T-helper 1 cell treated with Interleukin-12 subunit alpha and Interleukin-12 subunit beta and Interleukin-4 antibody, amounts not matched to agents 30 μg/mL and 1 μg/mL, for 36 hours (primary cell): Measurements from ENCODE around the gene GRIK3.
"Not testable (repeated sequence)": the region's sequence is repeated elsewhere in the genome, so short reads cannot be mapped to it uniquely, and the experiment has no call there.

Experiments
- H3K27ac Mint-ChIP-seq: one replicate; pipeline ENCODE4 v1.8.0; 2021; ENCODE audit warnings: mild to moderate bottlenecking, mixed read lengths
- H3K27me3 Mint-ChIP-seq: one replicate; pipeline ENCODE4 v1.8.0; 2021; ENCODE audit warnings: low read depth, mixed read lengths
- H3K36me3 Mint-ChIP-seq: one replicate; pipeline ENCODE4 v1.8.0; 2021; ENCODE audit warnings: low read depth, mixed read lengths
- H3K4me1 Mint-ChIP-seq: one replicate; pipeline ENCODE4 v1.8.0; 2021; ENCODE audit warnings: low read depth, mixed read lengths
- H3K4me3 Mint-ChIP-seq: one replicate; pipeline ENCODE4 v1.8.0; 2021; ENCODE audit warnings: mild to moderate bottlenecking, moderate library complexity, mixed read lengths
- H3K9me3 Mint-ChIP-seq: one replicate; pipeline ENCODE4 v1.8.0; 2021; ENCODE audit warnings: mixed read lengths

Gene GRIK3

DNA sequence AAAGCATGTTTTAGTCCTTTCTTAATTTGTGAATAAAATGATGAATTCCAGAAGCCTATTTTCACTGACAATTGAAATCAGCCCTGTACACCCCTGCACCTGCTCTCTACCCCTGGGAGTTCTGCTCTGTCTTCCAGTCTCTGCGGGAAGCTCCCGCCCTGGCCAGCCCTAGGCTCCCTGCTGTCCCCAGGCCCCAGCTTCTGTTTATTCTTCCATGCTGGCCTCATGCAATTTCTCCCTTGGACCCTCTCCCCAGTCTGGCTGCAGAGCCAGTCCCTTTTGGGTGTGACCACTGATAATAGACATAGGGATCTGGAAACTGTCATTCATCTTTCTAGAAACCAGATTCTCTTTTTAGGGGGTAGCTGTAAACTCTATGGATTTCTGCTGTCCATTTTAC lies 258.6 kb downstream of the GRIK3 start:
- Mint-ChIP-seq H3K36me3 (no peaks in the 10 kb centered on the region), H3K9me3 (no peaks in the 10 kb centered on the region), H3K27ac (no peak overlapping the region), H3K4me3 (no peak overlapping the region), H3K4me1 (no peaks in the 10 kb centered on the region), H3K27me3 (peaks cover 18% of the 10 kb centered on the region)

GRCh38 chr1:36773827-36774541 lies 260.3 kb downstream of the GRIK3 start:
- H3K9me3 Mint-ChIP-seq: no peaks in the 10 kb centered on the region
- no peak overlapping the region for H3K4me3 Mint-ChIP-seq
- H3K27me3 Mint-ChIP-seq: peaks cover 23% of the 10 kb centered on the region
- no peaks in the 10 kb centered on the region for H3K36me3 Mint-ChIP-seq
- no peak overlapping the region for H3K27ac Mint-ChIP-seq
- H3K4me1 Mint-ChIP-seq: no peaks in the 10 kb centered on the region

- no peaks in the 10 kb centered on the region for H3K4me1 Mint-ChIP-seq
- no peak overlapping the region for H3K4me3 Mint-ChIP-seq
- no peaks in the 10 kb centered on the region for H3K36me3 Mint-ChIP-seq
- no peak overlapping the region for H3K27ac Mint-ChIP-seq
- no peaks in the 10 kb centered on the region for H3K9me3 Mint-ChIP-seq
- H3K27me3 Mint-ChIP-seq: peaks cover 23% of the 10 kb centered on the region
These were observed 261.4 kb downstream of the GRIK3 start for GRCh38 chr1:36772647-36773495.

- H3K4me1 Mint-ChIP-seq: no peaks in the 10 kb centered on the region
- no peaks in the 10 kb centered on the region for H3K9me3 Mint-ChIP-seq
- no peak overlapping the region for H3K4me3 Mint-ChIP-seq
- peaks cover 23% of the 10 kb centered on the region for H3K27me3 Mint-ChIP-seq
- H3K36me3 Mint-ChIP-seq: no peaks in the 10 kb centered on the region
- no peak overlapping the region for H3K27ac Mint-ChIP-seq
These were observed 262.5 kb downstream of the GRIK3 start for GRCh38 chr1:36771660-36772284.

DNA sequence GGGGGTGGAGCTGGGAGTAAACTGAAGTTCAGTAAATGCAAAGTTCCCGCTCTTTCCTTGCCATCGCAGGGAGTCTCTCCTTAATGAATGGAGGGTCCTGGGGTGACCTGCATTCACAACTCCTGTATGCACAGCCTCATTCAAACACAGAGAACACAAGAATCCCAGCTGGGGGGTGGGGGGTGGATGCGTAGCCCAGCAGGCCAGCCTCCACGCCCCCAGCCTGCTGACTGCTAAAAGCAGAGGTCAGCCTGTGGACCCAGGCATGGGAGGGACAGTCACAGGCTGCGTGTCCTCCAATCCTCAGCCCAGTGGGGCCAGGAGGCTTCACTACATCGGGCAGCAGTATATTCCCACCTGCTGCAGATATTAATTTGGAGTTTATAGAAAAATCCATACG lies 263.1 kb downstream of the GRIK3 start:
- Mint-ChIP-seq H3K27me3 (peaks cover 19% of the 10 kb centered on the region), H3K9me3 (no peaks in the 10 kb centered on the region), H3K36me3 (no peaks in the 10 kb centered on the region), H3K4me3 (no peak overlapping the region), H3K27ac (no peak overlapping the region), H3K4me1 (no peaks in the 10 kb centered on the region)

DNA sequence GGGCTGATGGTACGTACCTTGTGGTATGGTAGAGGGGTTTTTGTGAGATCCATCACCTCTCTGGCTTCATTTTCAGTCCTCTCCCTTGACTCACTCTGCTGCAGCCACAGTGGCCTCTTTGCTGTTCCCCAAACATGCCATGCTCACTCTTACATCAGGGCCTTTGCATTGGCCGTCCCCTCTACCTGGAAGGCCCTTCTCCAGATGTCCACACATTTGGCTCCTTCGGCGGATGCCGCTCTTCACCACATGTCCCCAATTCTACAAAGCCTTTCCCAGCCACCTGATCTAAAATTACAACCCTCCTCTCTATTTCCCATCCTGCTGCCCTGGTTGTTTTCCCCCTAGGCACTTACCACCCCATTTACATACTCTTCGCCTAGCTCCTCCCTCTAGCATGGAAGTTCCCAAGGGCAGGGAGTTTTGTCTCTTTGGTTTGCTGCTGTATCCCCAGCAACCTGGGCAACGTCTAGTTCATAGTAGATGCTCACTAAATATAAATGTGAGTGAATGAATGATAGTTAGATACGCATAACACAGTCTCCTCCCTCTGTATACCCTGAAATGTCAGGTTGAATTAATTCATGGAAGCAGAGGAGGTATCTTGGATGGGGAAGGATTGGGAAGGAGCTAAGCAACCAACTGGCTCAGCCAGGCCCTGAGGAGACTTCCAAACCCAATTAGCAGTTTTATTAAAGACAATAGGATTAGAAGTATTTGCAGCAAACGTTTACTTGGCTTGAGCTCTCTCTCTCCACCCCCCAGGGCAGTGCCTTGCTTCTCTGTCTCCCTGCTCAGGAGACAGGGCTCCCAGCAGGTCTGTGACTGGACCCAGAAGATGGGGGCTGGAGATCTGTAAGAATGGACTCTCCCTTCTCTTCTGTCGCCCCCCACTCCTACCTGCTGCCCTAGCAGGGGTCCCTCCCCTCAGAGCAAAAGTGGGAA lies 264.2 kb downstream of the GRIK3 start:
- Mint-ChIP-seq H3K36me3 (no peaks in the 10 kb centered on the region), H3K4me3 (no peak overlapping the region), H3K27me3 (peaks cover 16% of the 10 kb centered on the region), H3K4me1 (no peaks in the 10 kb centered on the region), H3K9me3 (no peaks in the 10 kb centered on the region), H3K27ac (no peak overlapping the region)

DNA sequence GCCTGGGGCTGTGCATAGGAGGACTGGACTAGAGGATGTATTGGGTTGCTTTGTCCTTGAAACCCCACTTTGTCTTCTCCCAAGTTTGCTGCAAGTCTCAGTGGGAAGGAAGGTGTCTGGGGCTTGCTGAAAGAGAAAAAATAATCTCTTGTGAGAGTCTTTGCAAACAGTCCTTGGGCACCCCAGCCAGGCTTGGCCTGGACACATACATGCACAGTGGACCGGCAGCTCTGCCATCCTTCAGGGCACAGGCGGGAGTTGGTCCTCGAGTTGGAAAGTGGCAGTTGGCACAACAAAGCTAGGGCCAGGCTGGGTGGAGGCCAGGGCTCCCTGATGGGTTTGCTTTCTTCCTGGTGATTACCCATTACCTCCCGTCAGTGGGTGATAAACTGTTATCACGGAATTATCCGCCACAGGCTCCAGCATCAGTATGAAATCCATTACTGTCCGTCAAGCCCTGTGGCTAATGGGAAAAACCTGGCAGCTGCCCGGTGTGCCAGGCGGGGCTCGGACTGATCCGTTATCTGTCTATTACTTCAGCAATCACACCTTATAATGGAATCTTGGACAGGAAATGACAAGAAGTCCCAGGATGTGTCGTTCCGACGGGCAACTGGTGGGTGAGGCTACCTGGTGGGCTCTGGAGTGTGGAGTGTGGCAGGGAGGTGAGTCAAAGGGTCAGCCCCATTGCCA lies 265.7 kb downstream of the GRIK3 start:
- H3K4me3 Mint-ChIP-seq: no peak overlapping the region
- H3K36me3 Mint-ChIP-seq: no peaks in the 10 kb centered on the region
- H3K9me3 Mint-ChIP-seq: no peaks in the 10 kb centered on the region
- no peaks in the 10 kb centered on the region for H3K4me1 Mint-ChIP-seq
- H3K27ac Mint-ChIP-seq: no peak overlapping the region
- peaks cover 16% of the 10 kb centered on the region for H3K27me3 Mint-ChIP-seq

GRCh38 chr1:36767429-36767828 lies 266.9 kb downstream of the GRIK3 start:
- H3K4me3 Mint-ChIP-seq, H3K36me3 Mint-ChIP-seq, H3K9me3 Mint-ChIP-seq, H3K27ac Mint-ChIP-seq, H3K4me1 Mint-ChIP-seq: not testable (repeated sequence)
- peaks cover 16% of the 10 kb centered on the region for H3K27me3 Mint-ChIP-seq

DNA sequence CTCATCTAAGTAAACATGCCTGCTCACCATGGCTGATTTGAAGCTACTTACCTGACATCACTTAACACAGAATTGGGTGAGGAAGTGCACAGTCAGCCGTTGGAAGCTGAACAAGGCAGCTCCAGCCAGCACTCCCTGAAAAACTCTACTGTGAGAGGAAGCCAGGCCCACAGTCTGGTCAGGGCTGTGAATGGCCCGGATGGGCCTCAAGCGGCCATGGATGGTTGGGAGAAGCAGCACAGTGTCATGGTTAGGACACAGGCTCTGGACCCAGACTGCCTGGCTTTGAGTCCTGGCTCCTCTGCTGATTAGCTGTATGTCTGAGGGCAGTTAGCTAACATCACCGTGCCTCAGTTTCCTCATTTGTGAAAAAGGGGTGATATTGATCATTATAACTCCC lies 267.8 kb downstream of the GRIK3 start:
- H3K27me3 Mint-ChIP-seq: peaks cover 12% of the 10 kb centered on the region
- no peak overlapping the region for H3K27ac Mint-ChIP-seq
- no peaks in the 10 kb centered on the region for H3K4me1 Mint-ChIP-seq
- no peaks in the 10 kb centered on the region for H3K9me3 Mint-ChIP-seq
- no peaks in the 10 kb centered on the region for H3K36me3 Mint-ChIP-seq
- H3K4me3 Mint-ChIP-seq: no peak overlapping the region

DNA sequence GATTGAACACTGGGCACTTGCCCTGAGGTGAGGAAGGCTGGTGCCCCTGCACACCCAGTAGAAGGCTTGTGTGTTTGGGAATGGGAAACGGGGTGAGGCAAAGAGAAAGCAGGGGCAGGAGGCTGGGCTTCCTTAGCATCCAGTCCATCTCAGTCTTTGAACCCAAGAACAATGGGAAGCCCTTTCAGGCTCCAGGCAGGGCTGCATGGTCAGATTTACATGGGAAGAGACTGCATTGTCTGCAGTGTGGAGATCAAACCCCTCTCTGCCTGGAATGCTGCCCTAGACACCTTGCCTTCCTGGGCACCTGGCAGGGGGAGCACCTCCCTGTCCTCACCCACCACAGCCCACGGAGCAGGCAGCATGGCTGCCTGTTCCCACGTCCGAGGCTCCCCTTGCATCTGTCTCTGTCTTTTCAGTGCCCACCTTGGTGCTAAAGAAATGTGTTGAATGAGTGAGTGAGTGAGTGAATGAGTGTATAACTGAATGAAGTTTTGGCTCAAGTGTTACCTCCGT lies 268.5 kb downstream of the GRIK3 start:
- H3K27ac Mint-ChIP-seq: no peak overlapping the region
- peaks cover 7% of the 10 kb centered on the region for H3K27me3 Mint-ChIP-seq
- H3K4me1 Mint-ChIP-seq: no peaks in the 10 kb centered on the region
- H3K4me3 Mint-ChIP-seq: no peak overlapping the region
- no peaks in the 10 kb centered on the region for H3K36me3 Mint-ChIP-seq
- H3K9me3 Mint-ChIP-seq: no peaks in the 10 kb centered on the region

DNA sequence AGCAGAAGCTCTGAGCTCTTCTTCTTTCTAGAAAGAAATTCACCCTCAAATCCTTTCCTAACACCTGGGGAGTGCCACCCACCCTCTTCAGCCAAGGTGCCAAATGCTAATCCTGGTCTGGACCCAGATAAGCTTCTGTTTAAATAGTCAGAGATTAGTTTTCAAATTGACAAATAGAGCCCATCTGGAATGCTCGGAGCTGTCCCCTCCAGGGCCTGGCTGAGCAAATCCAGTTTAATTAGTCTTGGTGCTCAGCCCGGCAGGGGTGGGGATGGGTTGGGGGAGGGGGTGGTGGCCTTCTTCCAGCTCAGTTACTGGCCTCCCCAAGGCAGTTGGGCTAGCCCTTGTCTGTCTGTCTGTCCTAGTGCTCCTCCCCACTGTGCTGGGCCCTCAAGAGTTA lies 269.5 kb downstream of the GRIK3 start:
- Mint-ChIP-seq H3K9me3 (no peaks in the 10 kb centered on the region), H3K36me3 (no peaks in the 10 kb centered on the region), H3K27me3 (peaks cover 5% of the 10 kb centered on the region), H3K4me1 (no peaks in the 10 kb centered on the region), H3K4me3 (no peak overlapping the region), H3K27ac (no peak overlapping the region)

GRCh38 chr1:36763771-36764170 lies 270.5 kb downstream of the GRIK3 start:
- no peaks in the 10 kb centered on the region for H3K4me1 Mint-ChIP-seq
- H3K9me3 Mint-ChIP-seq: no peaks in the 10 kb centered on the region
- H3K36me3 Mint-ChIP-seq: no peaks in the 10 kb centered on the region
- no peak overlapping the region for H3K4me3 Mint-ChIP-seq
- H3K27me3 Mint-ChIP-seq: no peaks in the 10 kb centered on the region
- H3K27ac Mint-ChIP-seq: no peak overlapping the region

DNA sequence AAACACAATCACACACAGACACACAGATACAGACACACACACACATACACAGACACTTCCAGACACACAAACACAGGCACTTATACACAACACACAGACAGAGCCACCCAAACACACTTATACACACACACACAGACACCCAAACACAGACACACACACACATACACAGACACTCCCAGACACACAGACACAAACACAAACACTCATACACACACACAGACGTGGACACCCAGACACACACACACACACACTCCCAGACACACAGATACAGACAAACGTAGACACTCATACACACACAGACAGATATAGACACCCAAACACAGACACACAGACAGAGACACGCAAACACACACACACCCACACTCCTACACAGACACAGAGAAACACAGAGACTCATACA lies 272.1 kb downstream of the GRIK3 start:
- H3K27me3 Mint-ChIP-seq: no peaks in the 10 kb centered on the region
- no peaks in the 10 kb centered on the region for H3K9me3 Mint-ChIP-seq
- no peak overlapping the region for H3K4me3 Mint-ChIP-seq
- H3K27ac Mint-ChIP-seq: no peak overlapping the region
- no peaks in the 10 kb centered on the region for H3K4me1 Mint-ChIP-seq
- H3K36me3 Mint-ChIP-seq: no peaks in the 10 kb centered on the region
